HG03135 (cell line): Measurements from ENCODE around the gene FERMT1.

Experiments
- ATAC-seq: cut with Tn5 transposase; IDR thresholded peaks from one replicate; pipeline ENCODE4 v1.9.1; 2021; ENCODE audit warnings: mild to moderate bottlenecking, moderate library complexity; ENCODE audit not compliant: unreplicated experiment

Gene FERMT1, protein sequence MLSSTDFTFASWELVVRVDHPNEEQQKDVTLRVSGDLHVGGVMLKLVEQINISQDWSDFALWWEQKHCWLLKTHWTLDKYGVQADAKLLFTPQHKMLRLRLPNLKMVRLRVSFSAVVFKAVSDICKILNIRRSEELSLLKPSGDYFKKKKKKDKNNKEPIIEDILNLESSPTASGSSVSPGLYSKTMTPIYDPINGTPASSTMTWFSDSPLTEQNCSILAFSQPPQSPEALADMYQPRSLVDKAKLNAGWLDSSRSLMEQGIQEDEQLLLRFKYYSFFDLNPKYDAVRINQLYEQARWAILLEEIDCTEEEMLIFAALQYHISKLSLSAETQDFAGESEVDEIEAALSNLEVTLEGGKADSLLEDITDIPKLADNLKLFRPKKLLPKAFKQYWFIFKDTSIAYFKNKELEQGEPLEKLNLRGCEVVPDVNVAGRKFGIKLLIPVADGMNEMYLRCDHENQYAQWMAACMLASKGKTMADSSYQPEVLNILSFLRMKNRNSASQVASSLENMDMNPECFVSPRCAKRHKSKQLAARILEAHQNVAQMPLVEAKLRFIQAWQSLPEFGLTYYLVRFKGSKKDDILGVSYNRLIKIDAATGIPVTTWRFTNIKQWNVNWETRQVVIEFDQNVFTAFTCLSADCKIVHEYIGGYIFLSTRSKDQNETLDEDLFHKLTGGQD

GRCh38 chr20:6122873-6123648 is at the start of gene FERMT1:
FERMT1 (minus strand) TSS chr20:6123030; CDS start chr20:6119554, 3,476 bp downstream.
- peak; percentile 60 for ATAC-seq

- no peak for ATAC-seq
Measured at GRCh38 chr20:6169251-6169650, 46.4 kb upstream of the FERMT1 start.

- ATAC-seq: no peak
Measured at GRCh38 chr20:6168204-6168603, 45.4 kb upstream of the FERMT1 start.

GRCh38 chr20:6165346-6165745 is 42.5 kb upstream of the FERMT1 start:
- ATAC-seq: no peak

- no peak for ATAC-seq
Measured at GRCh38 chr20:6164421-6165341, 41.9 kb upstream of the FERMT1 start.

DNA sequence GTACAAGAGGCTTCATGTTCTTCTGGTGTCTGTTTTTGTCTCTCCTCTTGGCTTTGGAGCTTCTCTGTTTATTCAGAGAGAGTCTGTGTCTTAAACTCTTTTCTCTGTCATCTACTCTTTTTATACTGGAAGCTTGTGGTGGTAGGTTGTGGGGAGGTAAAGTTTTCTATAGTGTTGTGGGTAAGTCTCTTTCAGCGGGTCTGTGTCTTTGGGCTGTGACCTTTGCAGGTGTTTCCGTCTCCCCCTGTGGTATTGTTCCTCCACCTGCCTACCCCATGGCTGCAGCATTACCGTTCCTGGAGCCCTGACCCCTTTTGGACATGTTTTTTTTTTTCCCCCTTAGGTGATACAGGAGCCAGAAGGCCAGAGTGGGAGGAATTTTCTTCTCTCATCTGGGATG is 37.9 kb upstream of the FERMT1 start:
- ATAC-seq: no peak

DNA sequence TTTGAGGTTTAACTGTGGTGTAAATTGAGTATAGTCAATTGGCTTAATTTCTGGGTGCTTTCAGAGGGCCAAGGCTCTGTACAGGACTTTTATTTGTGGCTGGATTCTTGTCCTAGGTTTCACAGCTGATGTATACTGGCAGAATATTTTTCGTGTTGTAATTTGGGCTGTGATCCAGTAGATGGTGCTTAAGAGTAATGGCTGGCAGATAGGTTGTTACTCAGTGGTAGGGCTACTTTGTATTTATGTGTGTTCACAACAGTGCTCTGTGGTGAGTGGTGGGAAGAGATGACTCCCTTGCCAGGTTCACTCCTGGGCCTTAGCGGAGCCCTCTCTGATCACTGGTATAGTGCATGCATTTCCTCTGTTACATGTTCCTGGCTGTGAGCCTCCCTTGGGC is 34.5 kb upstream of the FERMT1 start:
- ATAC-seq: no peak

DNA sequence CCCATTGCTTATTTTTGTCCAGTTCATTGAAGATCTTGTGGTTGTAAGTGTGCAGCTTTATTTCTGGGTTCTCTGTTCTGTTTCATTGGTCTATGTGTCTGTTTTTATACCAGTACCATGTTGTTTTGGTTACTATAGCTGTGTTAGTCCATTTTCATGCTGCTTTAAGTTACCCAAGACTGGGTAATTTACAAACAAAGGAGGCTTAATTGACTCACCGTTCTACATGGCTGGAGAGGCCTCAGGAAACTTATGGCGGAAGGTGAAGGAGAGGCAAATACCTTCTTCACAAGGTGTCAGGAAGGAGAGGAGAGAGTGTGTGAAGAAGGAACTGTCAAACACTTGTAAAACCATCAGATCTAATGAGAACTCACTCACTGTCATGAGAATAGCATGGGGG is 29.9 kb upstream of the FERMT1 start:
- ATAC-seq: no peak

DNA sequence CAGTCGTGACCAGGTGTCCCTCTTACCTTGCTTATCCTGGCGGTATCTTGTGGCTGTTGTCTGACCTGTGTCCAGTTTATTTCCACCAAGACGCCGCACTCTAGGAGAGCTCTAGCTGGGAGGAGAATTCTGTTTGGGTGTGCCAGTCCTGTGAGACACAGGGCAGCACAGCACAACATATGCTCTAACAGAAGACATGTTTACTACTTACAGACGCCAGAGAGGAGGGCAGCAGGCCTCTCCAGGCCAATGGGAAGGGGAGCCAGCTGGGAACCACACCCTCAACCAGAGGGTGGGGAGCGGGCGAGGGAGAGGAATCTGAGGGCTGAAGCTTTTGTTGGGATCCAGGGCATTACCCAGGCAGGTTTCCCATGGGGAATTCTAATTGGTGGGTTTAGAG is 25.2 kb upstream of the FERMT1 start:
- no peak for ATAC-seq

- ATAC-seq: peak; percentile 79
Measured at GRCh38 chr20:6142348-6142993, 19.6 kb upstream of the FERMT1 start.

- no peak for ATAC-seq
Measured at GRCh38 chr20:6140947-6141346, 18.1 kb upstream of the FERMT1 start.

GRCh38 chr20:6135347-6135746 is 12.5 kb upstream of the FERMT1 start:
- no peak for ATAC-seq

- ATAC-seq: no peak
Measured at GRCh38 chr20:6134592-6134991, 11.8 kb upstream of the FERMT1 start.

DNA sequence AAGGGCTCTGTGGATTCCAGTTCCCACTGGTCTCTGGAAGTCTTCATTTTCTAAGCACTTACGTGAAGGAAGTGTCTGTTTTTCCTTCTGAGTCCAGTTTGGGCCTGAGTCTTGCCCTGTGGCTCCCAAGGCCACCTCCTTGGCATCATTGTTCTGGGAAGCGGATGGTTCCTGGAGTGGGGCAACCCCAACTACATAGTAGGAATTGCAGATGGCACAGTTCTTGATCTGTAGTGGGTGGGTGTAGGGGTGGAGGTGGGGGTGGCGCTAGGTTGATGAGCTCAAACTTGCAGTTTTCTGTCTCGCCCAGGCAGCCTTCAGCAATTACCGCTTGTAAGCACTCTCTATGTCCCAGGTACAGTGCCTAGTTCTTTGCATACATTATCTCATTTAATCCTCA is 7.2 kb upstream of the FERMT1 start:
- ATAC-seq: no peak

DNA sequence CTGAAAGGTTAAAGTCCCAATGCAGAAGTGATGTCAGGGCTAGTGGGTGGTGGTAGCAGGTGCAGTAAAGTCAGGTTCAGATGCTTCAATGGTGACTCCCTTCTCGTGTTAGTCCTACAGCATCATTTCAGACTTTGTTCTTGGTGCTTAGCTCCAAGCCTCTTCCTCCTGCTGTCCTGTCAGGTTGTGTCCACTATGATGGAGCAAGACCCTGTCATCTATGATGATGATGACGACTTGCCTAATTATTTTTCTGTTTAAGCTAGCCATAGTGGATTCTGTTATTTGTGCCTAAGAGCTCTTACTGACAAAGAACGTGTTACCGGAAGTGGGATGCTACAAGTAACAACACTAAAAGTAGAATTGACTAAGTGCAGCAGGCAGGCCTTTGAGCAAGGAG is 5.0 kb upstream of the FERMT1 start:
- ATAC-seq: no peak

DNA sequence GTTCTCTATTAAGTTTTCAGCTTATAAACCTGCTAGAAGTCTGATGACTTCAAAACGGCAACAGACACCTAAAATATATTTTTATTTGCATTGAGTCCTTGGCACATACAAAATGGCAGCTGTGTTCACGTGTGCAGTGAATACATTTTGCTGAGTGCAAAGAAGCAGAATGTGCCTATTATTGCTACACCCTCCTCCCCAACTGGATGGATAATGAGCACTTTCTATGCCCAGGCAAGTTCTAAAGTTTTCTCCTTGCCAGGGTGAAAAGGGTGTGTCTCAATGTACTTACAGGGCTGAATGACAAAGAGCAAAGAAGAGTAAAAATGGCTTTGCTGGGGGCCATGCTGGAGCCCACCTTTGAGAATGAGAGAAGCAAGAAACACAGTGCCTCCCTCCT is 4.0 kb upstream of the FERMT1 start:
- no peak for ATAC-seq

GRCh38 chr20:6123649-6124014 is 802 bp upstream of the FERMT1 start:
- no peak for ATAC-seq

- peak; percentile 41 for ATAC-seq
Measured at GRCh38 chr20:6122111-6122872, 538 bp downstream of the FERMT1 start.

DNA sequence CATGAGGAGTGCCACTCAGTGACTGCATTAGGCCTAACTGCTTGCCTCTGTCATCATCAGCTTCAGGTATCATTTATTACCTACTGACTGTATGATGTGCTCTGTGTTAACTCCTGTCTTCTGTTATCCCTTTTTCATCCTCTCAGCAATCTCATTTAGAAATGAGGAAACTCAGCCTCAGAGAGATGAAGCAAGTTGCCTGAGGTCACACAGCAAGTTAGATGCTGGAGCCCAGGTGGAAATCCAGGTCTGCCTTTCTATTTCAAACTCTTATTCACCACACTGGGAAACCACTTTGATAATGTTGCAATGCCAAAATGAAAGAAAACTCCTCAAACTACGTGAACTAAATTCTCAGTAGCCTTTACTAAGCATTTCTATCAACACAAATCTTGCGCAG is 1.3 kb downstream of the FERMT1 start:
- ATAC-seq: no peak
